ENCODE data around the gene LTB4R. TPM values are rescaled to one million over a fixed set of nuclear protein-coding genes. Genes with fewer than 3 reads are reported as not detected.

The LTB4R gene
- total and polyA plus RNA-seq, 9 of the 15 experiments (the other 6 are each of a cell fraction or from before 2014, with no cell fraction given) = 0.38 to 10.5 (median 2.8) TPM

DNA sequence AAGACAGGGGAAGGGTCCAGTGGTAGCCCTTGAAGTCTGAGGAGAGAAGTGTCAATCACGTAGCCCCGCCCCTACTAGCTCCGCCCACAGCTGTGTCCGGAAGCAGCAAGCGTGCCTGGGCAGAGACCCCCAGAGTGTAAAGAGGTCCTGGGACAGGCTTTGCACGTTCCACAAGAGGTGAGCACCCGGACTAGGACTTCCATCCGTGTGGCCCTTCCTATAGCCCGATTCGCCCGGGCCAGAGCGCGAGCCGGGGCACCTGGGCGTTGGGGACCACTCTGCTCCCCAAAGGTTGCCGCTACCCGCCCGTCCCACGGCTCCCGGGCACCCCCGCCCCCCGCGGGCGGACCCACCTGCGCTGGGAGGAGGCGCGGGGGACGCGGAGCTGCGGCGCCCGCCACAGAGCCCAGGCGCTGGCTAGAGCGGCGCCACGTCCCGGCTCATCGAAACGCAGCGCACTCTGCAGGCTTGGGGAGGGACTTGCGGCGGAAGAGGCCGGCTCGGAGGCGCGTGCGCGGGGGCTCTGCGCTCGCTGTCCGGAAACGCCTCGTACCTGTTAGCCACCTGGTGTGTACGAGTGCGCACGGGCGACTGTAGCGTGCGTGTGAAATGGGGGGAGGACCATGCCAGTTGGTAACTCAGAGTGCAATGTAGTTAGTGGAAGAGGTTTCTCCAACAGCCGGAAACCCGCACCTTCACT, 40.0 kb upstream of the LTB4R start, which contains the start of gene RABGGTA (continued):
- TF ChIP-seq, protein P1, sequence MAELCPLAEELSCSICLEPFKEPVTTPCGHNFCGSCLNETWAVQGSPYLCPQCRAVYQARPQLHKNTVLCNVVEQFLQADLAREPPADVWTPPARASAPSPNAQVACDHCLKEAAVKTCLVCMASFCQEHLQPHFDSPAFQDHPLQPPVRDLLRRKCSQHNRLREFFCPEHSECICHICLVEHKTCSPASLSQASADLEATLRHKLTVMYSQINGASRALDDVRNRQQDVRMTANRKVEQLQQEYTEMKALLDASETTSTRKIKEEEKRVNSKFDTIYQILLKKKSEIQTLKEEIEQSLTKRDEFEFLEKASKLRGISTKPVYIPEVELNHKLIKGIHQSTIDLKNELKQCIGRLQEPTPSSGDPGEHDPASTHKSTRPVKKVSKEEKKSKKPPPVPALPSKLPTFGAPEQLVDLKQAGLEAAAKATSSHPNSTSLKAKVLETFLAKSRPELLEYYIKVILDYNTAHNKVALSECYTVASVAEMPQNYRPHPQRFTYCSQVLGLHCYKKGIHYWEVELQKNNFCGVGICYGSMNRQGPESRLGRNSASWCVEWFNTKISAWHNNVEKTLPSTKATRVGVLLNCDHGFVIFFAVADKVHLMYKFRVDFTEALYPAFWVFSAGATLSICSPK (IDR thresholded peaks at IDR 0.05; ENCODE audit: borderline replicate concordance) = no peak
- no peak for TF ChIP-seq NR3C1 (CRISPR knock-in tag; IDR thresholded peaks at IDR 0.05)
- TF ChIP-seq, protein P2, sequence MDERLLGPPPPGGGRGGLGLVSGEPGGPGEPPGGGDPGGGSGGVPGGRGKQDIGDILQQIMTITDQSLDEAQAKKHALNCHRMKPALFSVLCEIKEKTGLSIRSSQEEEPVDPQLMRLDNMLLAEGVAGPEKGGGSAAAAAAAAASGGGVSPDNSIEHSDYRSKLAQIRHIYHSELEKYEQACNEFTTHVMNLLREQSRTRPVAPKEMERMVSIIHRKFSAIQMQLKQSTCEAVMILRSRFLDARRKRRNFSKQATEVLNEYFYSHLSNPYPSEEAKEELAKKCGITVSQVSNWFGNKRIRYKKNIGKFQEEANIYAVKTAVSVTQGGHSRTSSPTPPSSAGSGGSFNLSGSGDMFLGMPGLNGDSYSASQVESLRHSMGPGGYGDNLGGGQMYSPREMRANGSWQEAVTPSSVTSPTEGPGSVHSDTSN (CRISPR knock-in tag; IDR thresholded peaks at IDR 0.05; ENCODE audit: low read depth) = peak; percentile 67
- TF ChIP-seq, protein P2 (tag; conservative IDR thresholded peaks at IDR 0.05; ENCODE audit: low read depth) = peak; percentile 88
- TF ChIP-seq, protein P3, sequence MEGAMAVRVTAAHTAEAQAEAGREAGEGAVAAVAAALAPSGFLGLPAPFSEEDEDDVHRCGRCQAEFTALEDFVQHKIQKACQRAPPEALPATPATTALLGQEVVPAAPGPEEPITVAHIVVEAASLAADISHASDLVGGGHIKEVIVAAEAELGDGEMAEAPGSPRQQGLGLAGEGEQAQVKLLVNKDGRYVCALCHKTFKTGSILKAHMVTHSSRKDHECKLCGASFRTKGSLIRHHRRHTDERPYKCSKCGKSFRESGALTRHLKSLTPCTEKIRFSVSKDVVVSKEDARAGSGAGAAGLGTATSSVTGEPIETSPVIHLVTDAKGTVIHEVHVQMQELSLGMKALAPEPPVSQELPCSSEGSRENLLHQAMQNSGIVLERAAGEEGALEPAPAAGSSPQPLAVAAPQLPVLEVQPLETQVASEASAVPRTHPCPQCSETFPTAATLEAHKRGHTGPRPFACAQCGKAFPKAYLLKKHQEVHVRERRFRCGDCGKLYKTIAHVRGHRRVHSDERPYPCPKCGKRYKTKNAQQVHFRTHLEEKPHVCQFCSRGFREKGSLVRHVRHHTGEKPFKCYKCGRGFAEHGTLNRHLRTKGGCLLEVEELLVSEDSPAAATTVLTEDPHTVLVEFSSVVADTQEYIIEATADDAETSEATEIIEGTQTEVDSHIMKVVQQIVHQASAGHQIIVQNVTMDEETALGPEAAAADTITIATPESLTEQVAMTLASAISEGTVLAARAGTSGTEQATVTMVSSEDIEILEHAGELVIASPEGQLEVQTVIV (CRISPR knock-in tag; IDR thresholded peaks at IDR 0.05; ENCODE audit: borderline replicate concordance) = no peak
- no peak for TF ChIP-seq NCOA1 (IDR thresholded peaks at IDR 0.05; ENCODE audit: low read depth)
- TF ChIP-seq, protein P4, sequence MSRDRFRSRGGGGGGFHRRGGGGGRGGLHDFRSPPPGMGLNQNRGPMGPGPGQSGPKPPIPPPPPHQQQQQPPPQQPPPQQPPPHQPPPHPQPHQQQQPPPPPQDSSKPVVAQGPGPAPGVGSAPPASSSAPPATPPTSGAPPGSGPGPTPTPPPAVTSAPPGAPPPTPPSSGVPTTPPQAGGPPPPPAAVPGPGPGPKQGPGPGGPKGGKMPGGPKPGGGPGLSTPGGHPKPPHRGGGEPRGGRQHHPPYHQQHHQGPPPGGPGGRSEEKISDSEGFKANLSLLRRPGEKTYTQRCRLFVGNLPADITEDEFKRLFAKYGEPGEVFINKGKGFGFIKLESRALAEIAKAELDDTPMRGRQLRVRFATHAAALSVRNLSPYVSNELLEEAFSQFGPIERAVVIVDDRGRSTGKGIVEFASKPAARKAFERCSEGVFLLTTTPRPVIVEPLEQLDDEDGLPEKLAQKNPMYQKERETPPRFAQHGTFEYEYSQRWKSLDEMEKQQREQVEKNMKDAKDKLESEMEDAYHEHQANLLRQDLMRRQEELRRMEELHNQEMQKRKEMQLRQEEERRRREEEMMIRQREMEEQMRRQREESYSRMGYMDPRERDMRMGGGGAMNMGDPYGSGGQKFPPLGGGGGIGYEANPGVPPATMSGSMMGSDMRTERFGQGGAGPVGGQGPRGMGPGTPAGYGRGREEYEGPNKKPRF (IDR thresholded peaks at IDR 0.05; ENCODE audit: low read depth, low read length) = no peak
- TF ChIP-seq KLF1 (tag; IDR thresholded peaks at IDR 0.05) = no peak
- no peak for TF ChIP-seq SREBF2 (CRISPR knock-in tag; IDR thresholded peaks at IDR 0.05)
- TF ChIP-seq HMGN3 (IDR thresholded peaks at IDR 0.05; ENCODE audit: borderline replicate concordance, extremely low read depth, insufficient read length, low read depth, low read length) = peak; percentile 85
- TF ChIP-seq HDAC8 (tag; IDR thresholded peaks at IDR 0.05) = no peak
- TF ChIP-seq, protein P5, sequence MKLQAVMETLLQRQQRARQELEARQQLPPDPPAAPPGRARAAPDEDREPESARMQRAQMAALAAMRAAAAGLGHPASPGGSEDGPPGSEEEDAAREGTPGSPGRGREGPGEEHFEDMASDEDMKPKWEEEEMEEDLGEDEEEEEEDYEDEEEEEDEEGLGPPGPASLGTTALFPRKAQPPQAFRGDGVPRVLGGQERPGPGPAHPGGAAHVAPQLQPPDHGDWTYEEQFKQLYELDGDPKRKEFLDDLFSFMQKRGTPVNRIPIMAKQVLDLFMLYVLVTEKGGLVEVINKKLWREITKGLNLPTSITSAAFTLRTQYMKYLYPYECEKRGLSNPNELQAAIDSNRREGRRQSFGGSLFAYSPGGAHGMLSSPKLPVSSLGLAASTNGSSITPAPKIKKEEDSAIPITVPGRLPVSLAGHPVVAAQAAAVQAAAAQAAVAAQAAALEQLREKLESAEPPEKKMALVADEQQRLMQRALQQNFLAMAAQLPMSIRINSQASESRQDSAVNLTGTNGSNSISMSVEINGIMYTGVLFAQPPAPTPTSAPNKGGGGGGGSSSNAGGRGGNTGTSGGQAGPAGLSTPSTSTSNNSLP (IDR thresholded peaks at IDR 0.05; ENCODE audit: borderline replicate concordance, low read depth, low read length) = no peak
- no peak for TF ChIP-seq TAF7 (tag; IDR thresholded peaks at IDR 0.05)
- no peak for TF ChIP-seq RBM14 (IDR thresholded peaks at IDR 0.05; ENCODE audit: borderline replicate concordance, insufficient read depth, low read depth, low read length)
- no peak for TF ChIP-seq ZNF699 (CRISPR knock-in tag; IDR thresholded peaks at IDR 0.05; ENCODE audit: insufficient replicate concordance)
- peak; percentile 92 for TF ChIP-seq CHD1 (IDR thresholded peaks at IDR 0.05; ENCODE audit: low read length)

Measured in K562 (cell line).